PC-3 (cell line): ENCODE data around the gene UBTF. TPM values are rescaled to one million over a fixed set of nuclear protein-coding genes. Genes with fewer than 3 reads are reported as not detected.

Experiments used
- ATAC-seq: fragments of 200-7000 bp; cut with Tn5 transposase; 2 replicates; pipeline ENCODE4 v1.9.1; 2020; ENCODE audit warnings: mild to moderate bottlenecking, moderate library complexity
- BruUV-seq: library from RNA; stranded (reverse); fragments of 400-500 nt; replicated peaks from 2 replicates; lab custom pipeline; 2021; lab: Mats Ljungman, UMichigan
- CTCF ChIA-PET: fragments of 300-600 bp; sonication (Branson Sonifier 250); formaldehyde crosslinking; loops from one replicate; lab custom pipeline; 2022; ENCODE audit warnings: antibody characterized with exemption; lab: Charles Lee
- POLR2A ChIA-PET: fragments of 300-600 bp; sonication (Branson Sonifier 250); formaldehyde crosslinking; loops from one replicate; lab custom pipeline; 2022; ENCODE audit warnings: antibody characterized with exemption; ENCODE audit not compliant: unreplicated experiment; lab: Charles Lee
- DNase-seq: peaks from one replicate; pipeline ENCODE4 v3.0.0-alpha.2; 2015
- H2AFZ ChIP-seq: fragments of 300-600 bp; sonication (generic); 2 replicates; pipeline ENCODE4 v1.6.0; 2016; ENCODE audit warnings: antibody characterized with exemption, low read length
- H3F3A ChIP-seq: fragments of 300-600 bp; sonication (generic); one replicate; pipeline ENCODE4 v1.6.0; 2017; ENCODE audit warnings: antibody characterized with exemption, low read length, control low read depth, mild to moderate bottlenecking; ENCODE audit not compliant: unreplicated experiment
- H3K27ac ChIP-seq: fragments of 300-600 bp; sonication (generic); 2 replicates; pipeline ENCODE4 v1.5.1; 2016; ENCODE audit warnings: mild to moderate bottlenecking, low read length
- H3K27me3 ChIP-seq: fragments of 300-600 bp; sonication (generic); 2 replicates; pipeline ENCODE4 v1.6.1; 2016; ENCODE audit warnings: low read length, mixed read lengths
- H3K36me3 ChIP-seq: fragments of 300-600 bp; sonication (generic); 2 replicates; pipeline ENCODE4 v1.6.1; 2016; ENCODE audit warnings: low read depth, mixed run types, low read length, mixed read lengths
- H3K4me1 ChIP-seq: fragments of 300-600 bp; sonication (generic); 2 replicates; pipeline ENCODE4 v1.5.1; 2016; ENCODE audit warnings: low read length; ENCODE audit not compliant: insufficient read depth
- H3K4me2 ChIP-seq: fragments of 300-600 bp; sonication (generic); 2 replicates; pipeline ENCODE4 v1.6.0; 2016; ENCODE audit warnings: low read length
- H3K4me3 ChIP-seq: fragments of 300-600 bp; sonication (generic); 2 replicates; pipeline ENCODE4 v1.5.1; 2016; ENCODE audit warnings: mild to moderate bottlenecking, low read length, mixed read lengths
- H3K79me2 ChIP-seq: fragments of 300-600 bp; sonication (generic); 2 replicates; pipeline ENCODE4 v1.6.1; 2017; ENCODE audit warnings: low read length, mixed read lengths
- H3K9ac ChIP-seq: fragments of 300-600 bp; sonication (generic); 2 replicates; pipeline ENCODE4 v1.6.0; 2016; ENCODE audit warnings: mild to moderate bottlenecking, low read length
- H3K9me2 ChIP-seq: fragments of 300-600 bp; sonication (generic); replicated peaks from 2 replicates; pipeline ENCODE4 v1.6.1; 2016; ENCODE audit warnings: mixed run types, low read length, mixed read lengths
- H3K9me3 ChIP-seq: fragments of 300-600 bp; sonication (generic); 2 replicates; pipeline ENCODE4 v1.6.1; 2016; ENCODE audit warnings: low read length, mixed read lengths
- H4K20me1 ChIP-seq: fragments of 300-600 bp; sonication (generic); 2 replicates; pipeline ENCODE4 v1.6.1; 2016; ENCODE audit warnings: low read length, mixed read lengths
- EZH2 ChIP-seq: fragments of 300-600 bp; sonication (generic); IDR thresholded peaks from one replicate; pipeline ENCODE4 v1.6.1; 2017; ENCODE audit warnings: antibody characterized with exemption, mild to moderate bottlenecking, low read length; ENCODE audit not compliant: unreplicated experiment
- EZH2phosphoT487 ChIP-seq: fragments of 300-600 bp; sonication (generic); IDR thresholded peaks from 2 replicates; pipeline ENCODE4 v1.6.1; 2018; ENCODE audit warnings: mild to moderate bottlenecking, antibody characterized with exemption, low read length, borderline replicate concordance
- intact Hi-C: fragments of 100-400 bp; cut with micrococcal nuclease; formaldehyde crosslinking; loops from 2 replicates; pipeline ENCODE4 v1.9.0; 2023
- total RNA-seq: library from RNA; depleted of rRNA; stranded (reverse); fragments of >200 nt; gene quantifications from 2 replicates; pipeline ENCODE4 v1.2.3, GENCODE V29; 2014
- TF ChIP-seq, protein P1 (sequence below): fragments of 300-600 bp; sonication (generic); conservative IDR thresholded peaks from 2 replicates; pipeline ENCODE4 v1.5.1; 2017; ENCODE audit warnings: antibody characterized with exemption, low read depth, mild to moderate bottlenecking, low read length

UBTF gene
- total RNA-seq, 1 experiment from 2014 or later = 139 TPM

DNA sequence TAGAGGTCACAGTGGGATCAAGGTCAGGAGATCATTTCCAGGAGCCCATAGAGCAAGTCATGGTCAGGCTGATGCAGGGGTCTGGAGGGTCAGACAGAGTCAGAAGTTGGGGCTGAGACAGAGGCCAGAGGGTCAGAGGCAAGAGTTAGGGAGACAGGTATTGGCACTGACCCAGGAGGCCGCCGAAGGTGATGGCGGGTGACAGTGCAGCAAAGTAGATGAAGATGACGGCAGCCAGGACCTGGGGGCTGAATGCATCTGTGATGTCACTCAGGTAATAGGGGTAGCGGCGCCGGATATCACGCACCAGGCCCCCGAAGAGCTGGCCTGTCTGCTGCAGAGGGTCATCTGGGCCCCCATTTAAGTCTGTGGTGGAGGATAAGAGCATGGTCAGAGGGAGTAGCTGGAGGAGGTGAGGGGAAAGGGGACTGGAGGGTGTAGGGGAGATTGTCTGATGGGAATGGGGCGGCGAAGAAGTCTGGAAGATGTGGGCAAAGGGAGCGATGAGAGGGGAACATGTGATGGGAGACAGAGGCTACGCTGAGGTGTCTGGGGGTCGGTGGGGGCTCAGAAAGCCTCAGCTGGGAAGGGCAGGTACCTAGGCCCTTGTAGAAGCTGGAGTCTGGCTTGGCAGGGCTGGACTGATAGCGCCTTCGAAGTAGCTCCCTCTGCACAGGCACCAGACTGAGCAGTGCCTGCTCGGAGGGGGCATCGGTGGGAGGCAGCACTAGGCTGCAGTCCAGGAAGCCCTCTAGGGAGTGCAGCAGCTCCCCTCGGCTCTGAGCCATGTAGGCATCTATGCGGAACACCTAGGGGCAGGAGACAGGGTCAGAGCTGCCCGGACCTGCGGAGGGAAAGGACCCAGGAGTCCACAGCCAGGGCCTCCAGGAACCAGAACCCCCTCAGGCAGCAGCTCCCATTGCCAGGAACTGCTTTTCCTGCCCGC, 38.6 kb upstream of the UBTF start:
- Histone ChIP-seq H3K4me3 (no peak overlapping the region), H3K27me3 (no peaks in the 10 kb centered on the region), H3K27ac (no peak overlapping the region), H3K4me2 (no peak overlapping the region), H4K20me1 (no peaks in the 10 kb centered on the region), H3K9me2 (no peaks in the 10 kb centered on the region), H3F3A (no peaks in the 10 kb centered on the region), H3K36me3 (no peaks in the 10 kb centered on the region), H3K79me2 (no peaks in the 10 kb centered on the region), H2AFZ (no peak overlapping the region), H3K9me3 (no peaks in the 10 kb centered on the region), H3K9ac (no peak overlapping the region), H3K4me1 (no peaks in the 10 kb centered on the region)
- ATAC-seq = no peak
- DNase-seq = no peak
- no TSS peak for BruUV-seq
- TF ChIP-seq EZH2 (no peak), EZH2phosphoT487 (no peak)
- TF ChIP-seq, protein P1, sequence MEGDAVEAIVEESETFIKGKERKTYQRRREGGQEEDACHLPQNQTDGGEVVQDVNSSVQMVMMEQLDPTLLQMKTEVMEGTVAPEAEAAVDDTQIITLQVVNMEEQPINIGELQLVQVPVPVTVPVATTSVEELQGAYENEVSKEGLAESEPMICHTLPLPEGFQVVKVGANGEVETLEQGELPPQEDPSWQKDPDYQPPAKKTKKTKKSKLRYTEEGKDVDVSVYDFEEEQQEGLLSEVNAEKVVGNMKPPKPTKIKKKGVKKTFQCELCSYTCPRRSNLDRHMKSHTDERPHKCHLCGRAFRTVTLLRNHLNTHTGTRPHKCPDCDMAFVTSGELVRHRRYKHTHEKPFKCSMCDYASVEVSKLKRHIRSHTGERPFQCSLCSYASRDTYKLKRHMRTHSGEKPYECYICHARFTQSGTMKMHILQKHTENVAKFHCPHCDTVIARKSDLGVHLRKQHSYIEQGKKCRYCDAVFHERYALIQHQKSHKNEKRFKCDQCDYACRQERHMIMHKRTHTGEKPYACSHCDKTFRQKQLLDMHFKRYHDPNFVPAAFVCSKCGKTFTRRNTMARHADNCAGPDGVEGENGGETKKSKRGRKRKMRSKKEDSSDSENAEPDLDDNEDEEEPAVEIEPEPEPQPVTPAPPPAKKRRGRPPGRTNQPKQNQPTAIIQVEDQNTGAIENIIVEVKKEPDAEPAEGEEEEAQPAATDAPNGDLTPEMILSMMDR = no peak
- intact Hi-C loops = no loop called here
- CTCF ChIA-PET = no interaction called here
- POLR2A ChIA-PET = no interaction called here

DNA sequence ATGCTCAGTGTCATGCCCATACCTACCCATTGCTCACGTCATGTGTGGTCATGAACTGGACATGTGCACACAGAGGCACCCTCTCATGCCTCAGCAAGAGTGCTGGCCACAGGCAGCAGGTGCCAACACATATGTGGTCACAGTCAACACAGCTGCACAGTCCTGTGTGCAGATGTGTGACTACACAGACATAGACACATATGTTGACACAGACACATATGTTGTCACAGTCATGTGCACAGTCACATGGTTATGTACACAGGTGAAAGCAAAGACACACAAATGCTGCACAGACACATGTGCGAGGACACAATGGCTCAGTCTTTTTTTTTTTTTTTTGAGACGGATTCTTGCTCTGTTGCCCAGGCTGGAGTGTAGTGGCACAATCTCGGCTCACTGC, 37.2 kb upstream of the UBTF start:
- CTCF ChIA-PET = no interaction called here
- H3K36me3 ChIP-seq = no peaks in the 10 kb centered on the region
- TF ChIP-seq EZH2 = no peak
- no peak for TF ChIP-seq EZH2phosphoT487
- TF ChIP-seq, protein P1 = no peak
- no peaks in the 10 kb centered on the region for H3K27me3 ChIP-seq
- DNase-seq (no peak), ATAC-seq (no peak)
- POLR2A ChIA-PET = no interaction called here
- H3K9me2 ChIP-seq = no peaks in the 10 kb centered on the region
- no peaks in the 10 kb centered on the region for H3K9me3 ChIP-seq
- no peak overlapping the region for H3K4me3 ChIP-seq
- no peaks in the 10 kb centered on the region for H3K4me1 ChIP-seq
- no peaks in the 10 kb centered on the region for H3F3A ChIP-seq
- no peaks in the 10 kb centered on the region for H3K79me2 ChIP-seq
- BruUV-seq = no TSS peak
- H2AFZ ChIP-seq = no peak overlapping the region
- intact Hi-C loops = no loop called here
- H3K4me2 ChIP-seq = no peak overlapping the region
- H4K20me1 ChIP-seq = no peaks in the 10 kb centered on the region
- no peak overlapping the region for H3K9ac ChIP-seq
- no peak overlapping the region for H3K27ac ChIP-seq

DNA sequence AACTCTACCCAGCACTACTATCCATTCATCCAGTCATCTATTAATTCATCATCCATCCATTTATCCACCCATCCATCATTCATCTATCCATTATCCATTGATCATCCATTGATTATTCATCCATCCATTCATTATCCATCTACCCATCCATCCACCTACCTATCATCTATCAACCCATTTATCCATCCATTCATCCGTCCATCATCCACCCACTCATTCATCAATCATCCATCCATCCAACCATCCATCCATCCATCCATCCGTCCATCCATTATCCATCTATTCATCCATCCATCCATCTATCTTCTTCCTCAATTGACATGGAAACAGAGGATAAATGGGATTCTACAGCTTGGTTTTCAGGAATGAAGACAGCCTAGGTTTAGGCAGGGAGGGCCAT, 36.4 kb upstream of the UBTF start:
- Histone ChIP-seq H3K9me2 (no peaks in the 10 kb centered on the region), H3K36me3 (no peaks in the 10 kb centered on the region), H3K4me3 (no peak overlapping the region), H3K27ac (no peak overlapping the region), H2AFZ (no peak overlapping the region), H3K79me2 (no peaks in the 10 kb centered on the region), H3K4me1 (no peaks in the 10 kb centered on the region), H3K9me3 (no peaks in the 10 kb centered on the region), H3K4me2 (no peak overlapping the region), H4K20me1 (no peaks in the 10 kb centered on the region), H3K27me3 (no peaks in the 10 kb centered on the region), H3F3A (no peaks in the 10 kb centered on the region), H3K9ac (no peak overlapping the region)
- no peak for TF ChIP-seq EZH2phosphoT487
- TF ChIP-seq, protein P1 = no peak
- TF ChIP-seq EZH2 = no peak
- CTCF ChIA-PET = no interaction called here
- no TSS peak for BruUV-seq
- ATAC-seq (no peak), DNase-seq (no peak)
- POLR2A ChIA-PET = no interaction called here
- intact Hi-C loops = no loop called here
